ENCODE data around the gene GATAD2A. TPM values are rescaled to one million over a fixed set of nuclear protein-coding genes. Genes with fewer than 3 reads are reported as not detected.
A peak's percentile ranks its signal among the peaks of the same experiment; 100 is the strongest.

Gene GATAD2A
- total and polyA plus RNA-seq, 2 of the 13 experiments (the other 11 are each of a cell fraction or from before 2014, with no cell fraction given), result 16.8 to 28.6 TPM

- TF ChIP-seq, protein P1, sequence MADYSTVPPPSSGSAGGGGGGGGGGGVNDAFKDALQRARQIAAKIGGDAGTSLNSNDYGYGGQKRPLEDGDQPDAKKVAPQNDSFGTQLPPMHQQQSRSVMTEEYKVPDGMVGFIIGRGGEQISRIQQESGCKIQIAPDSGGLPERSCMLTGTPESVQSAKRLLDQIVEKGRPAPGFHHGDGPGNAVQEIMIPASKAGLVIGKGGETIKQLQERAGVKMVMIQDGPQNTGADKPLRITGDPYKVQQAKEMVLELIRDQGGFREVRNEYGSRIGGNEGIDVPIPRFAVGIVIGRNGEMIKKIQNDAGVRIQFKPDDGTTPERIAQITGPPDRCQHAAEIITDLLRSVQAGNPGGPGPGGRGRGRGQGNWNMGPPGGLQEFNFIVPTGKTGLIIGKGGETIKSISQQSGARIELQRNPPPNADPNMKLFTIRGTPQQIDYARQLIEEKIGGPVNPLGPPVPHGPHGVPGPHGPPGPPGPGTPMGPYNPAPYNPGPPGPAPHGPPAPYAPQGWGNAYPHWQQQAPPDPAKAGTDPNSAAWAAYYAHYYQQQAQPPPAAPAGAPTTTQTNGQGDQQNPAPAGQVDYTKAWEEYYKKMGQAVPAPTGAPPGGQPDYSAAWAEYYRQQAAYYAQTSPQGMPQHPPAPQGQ (CRISPR knock-in tag; IDR thresholded peaks at IDR 0.05; ENCODE audit: borderline replicate concordance), result no peak
- TF ChIP-seq TERF1 (CRISPR knock-in tag; IDR thresholded peaks at IDR 0.05) (no peak), MZF1 (CRISPR knock-in tag; IDR thresholded peaks at IDR 0.05; ENCODE audit: borderline replicate concordance) (no peak), IKZF1 (IDR thresholded peaks at IDR 0.05) (no peak), YEATS4 (CRISPR knock-in tag; IDR thresholded peaks at IDR 0.05; ENCODE audit: borderline replicate concordance) (peak; percentile 52; the same call in 1 of the 2 replicates), NR3C1 (CRISPR knock-in tag; IDR thresholded peaks at IDR 0.05) (no peak), ZNF235 (CRISPR knock-in tag; IDR thresholded peaks at IDR 0.05; ENCODE audit: borderline replicate concordance) (0 out of 2 replicates have a peak, but pooled peaks have one; percentile 42), CCDC6 (CRISPR knock-in tag; IDR thresholded peaks at IDR 0.05) (no peak), MEIS1 (CRISPR knock-in tag; IDR thresholded peaks at IDR 0.05; ENCODE audit: borderline replicate concordance) (no peak), ZNF333 (CRISPR knock-in tag; IDR thresholded peaks at IDR 0.05; ENCODE audit: borderline replicate concordance) (no peak; the same call in 1 of the 2 replicates), ZNF468 (CRISPR knock-in tag; IDR thresholded peaks at IDR 0.05) (no peak), FOXC1 (CRISPR knock-in tag; IDR thresholded peaks at IDR 0.05; ENCODE audit: borderline replicate concordance) (peak; percentile 67)
- TF ChIP-seq, protein P2, sequence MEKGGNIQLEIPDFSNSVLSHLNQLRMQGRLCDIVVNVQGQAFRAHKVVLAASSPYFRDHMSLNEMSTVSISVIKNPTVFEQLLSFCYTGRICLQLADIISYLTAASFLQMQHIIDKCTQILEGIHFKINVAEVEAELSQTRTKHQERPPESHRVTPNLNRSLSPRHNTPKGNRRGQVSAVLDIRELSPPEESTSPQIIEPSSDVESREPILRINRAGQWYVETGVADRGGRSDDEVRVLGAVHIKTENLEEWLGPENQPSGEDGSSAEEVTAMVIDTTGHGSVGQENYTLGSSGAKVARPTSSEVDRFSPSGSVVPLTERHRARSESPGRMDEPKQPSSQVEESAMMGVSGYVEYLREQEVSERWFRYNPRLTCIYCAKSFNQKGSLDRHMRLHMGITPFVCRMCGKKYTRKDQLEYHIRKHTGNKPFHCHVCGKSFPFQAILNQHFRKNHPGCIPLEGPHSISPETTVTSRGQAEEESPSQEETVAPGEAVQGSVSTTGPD (CRISPR knock-in tag; IDR thresholded peaks at IDR 0.05), result no peak
- TF ChIP-seq, protein P3, sequence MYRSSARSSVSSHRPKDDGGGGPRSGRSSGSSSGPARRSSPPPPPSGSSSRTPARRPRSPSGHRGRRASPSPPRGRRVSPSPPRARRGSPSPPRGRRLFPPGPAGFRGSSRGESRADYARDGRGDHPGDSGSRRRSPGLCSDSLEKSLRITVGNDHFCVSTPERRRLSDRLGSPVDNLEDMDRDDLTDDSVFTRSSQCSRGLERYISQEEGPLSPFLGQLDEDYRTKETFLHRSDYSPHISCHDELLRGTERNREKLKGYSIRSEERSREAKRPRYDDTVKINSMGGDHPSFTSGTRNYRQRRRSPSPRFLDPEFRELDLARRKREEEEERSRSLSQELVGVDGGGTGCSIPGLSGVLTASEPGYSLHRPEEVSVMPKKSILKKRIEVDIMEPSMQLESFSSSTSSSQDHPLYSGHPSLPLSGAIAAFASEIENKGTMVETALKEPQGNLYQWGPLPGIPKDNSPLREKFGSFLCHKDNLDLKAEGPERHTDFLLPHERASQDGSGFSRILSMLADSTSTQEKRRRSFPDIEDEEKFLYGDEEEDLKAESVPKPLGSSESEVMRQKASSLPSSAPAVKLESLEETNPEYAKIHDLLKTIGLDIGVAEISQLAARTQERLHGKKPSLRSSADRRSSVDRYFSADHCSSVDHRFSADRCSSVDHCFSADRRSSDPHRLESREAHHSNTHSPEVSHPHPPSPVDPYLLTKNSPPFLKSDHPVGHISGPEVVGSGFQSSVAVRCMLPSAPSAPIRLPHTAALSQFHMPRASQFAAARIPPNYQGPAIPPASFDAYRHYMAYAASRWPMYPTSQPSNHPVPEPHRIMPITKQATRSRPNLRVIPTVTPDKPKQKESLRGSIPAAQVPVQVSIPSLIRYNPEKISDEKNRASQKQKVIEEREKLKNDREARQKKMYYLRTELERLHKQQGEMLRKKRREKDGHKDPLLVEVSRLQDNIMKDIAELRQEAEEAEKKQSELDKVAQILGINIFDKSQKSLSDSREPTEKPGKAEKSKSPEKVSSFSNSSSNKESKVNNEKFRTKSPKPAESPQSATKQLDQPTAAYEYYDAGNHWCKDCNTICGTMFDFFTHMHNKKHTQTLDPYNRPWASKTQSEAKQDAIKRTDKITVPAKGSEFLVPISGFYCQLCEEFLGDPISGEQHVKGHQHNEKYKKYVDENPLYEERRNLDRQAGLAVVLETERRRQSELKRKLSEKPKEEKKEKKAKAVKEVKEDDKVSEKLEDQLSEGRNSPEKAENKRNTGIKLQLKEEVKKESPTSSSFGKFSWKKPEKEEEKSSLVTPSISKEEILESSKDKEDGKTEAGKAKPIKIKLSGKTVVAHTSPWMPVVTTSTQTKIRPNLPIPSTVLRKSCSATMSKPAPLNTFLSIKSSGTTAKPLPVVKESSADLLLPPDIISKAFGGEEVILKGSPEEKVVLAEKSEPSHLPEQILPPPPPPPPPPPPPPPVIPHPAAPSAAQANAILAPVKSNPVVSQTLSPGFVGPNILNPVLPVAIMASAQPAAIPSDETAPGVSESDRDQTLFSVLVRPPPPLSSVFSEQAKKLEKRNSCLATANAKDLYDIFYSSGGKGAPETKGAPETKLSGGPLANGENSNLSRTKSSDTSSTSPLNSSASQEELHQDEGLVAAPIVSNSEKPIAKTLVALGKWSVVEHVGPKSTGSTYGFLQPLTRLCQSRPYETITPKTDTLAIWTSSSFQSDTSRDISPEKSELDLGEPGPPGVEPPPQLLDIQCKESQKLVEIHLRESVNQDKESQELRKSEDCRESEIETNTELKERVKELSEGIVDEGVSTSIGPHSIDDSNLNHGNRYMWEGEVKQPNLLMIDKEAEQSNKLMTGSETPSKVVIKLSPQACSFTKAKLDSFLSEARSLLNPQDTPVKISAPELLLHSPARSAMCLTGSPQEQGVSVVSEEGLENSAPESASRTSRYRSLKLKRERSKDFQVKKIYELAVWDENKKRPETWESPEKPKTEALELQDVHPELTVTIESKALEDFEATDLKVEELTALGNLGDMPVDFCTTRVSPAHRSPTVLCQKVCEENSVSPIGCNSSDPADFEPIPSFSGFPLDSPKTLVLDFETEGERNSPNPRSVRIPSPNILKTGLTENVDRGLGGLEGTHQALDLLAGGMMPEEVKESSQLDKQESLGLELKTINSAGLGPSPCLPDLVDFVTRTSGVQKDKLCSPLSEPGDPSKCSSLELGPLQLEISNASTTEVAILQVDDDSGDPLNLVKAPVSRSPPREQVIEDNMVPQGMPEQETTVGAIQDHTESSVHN (CRISPR knock-in tag; IDR thresholded peaks at IDR 0.05), result no peak
- TF ChIP-seq, protein P4, sequence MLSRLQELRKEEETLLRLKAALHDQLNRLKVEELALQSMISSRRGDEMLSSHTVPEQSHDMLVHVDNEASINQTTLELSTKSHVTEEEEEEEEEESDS (CRISPR knock-in tag; IDR thresholded peaks at IDR 0.05; ENCODE audit: borderline replicate concordance), result no peak
Observed at GRCh38 chr19:19385131-19385895, 20.2 kb upstream of the GATAD2A start (continued).
